GM18517 (cell line): ENCODE data around the gene UPF3A.
"Not testable (repeated sequence)": the region's sequence is repeated elsewhere in the genome, so short reads cannot be mapped to it uniquely, and the experiment has no call there.

Experiments used
- ATAC-seq: cut with Tn5 transposase; IDR thresholded peaks from one replicate; pipeline ENCODE4 v1.9.1; 2021; ENCODE audit warnings: mild to moderate bottlenecking, moderate library complexity; ENCODE audit not compliant: unreplicated experiment

The UPF3A gene, protein sequence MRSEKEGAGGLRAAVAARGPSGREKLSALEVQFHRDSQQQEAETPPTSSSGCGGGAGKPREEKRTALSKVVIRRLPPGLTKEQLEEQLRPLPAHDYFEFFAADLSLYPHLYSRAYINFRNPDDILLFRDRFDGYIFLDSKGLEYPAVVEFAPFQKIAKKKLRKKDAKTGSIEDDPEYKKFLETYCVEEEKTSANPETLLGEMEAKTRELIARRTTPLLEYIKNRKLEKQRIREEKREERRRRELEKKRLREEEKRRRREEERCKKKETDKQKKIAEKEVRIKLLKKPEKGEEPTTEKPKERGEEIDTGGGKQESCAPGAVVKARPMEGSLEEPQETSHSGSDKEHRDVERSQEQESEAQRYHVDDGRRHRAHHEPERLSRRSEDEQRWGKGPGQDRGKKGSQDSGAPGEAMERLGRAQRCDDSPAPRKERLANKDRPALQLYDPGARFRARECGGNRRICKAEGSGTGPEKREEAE

DNA sequence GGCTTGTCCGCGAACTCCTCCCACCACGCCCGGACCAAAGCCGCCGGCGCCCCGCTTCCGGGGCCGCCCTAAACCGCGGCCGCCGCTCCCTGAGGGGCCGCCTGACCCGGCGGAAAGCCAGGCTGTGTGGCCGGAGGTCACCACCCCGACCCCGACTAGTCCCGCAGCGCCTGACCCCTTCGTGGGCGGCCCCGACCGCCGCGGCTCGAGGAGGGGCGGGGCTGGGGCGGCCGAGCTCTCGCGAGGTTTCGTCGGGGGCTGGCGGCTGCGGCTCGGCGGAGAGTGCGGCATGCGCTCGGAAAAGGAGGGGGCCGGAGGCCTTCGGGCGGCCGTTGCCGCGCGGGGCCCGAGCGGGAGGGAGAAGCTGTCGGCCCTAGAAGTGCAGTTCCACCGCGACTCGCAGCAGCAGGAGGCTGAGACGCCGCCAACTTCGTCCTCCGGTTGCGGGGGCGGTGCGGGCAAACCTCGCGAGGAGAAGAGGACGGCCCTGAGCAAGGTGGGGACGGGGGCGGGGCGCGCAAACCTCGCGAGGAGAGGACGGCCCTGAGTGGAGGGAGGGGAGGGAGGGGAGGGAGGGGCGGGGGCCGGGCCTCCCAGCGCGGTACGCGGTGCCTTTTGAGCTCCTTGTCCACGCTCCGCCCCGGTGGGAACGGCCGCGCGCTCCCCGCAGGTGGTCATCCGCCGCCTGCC, at the start of gene UPF3A:
TSS of gene UPF3A (plus strand) at position 251 of the 690 bp plus-strand sequence. CDS start at position 290, 39 bp downstream.
- ATAC-seq: peak; percentile 57

GRCh38 chr13:114231886-114232285, 49.5 kb upstream of the UPF3A start:
- no peak for ATAC-seq

GRCh38 chr13:114234266-114234644, 47.1 kb upstream of the UPF3A start:
- ATAC-seq: no peak

DNA sequence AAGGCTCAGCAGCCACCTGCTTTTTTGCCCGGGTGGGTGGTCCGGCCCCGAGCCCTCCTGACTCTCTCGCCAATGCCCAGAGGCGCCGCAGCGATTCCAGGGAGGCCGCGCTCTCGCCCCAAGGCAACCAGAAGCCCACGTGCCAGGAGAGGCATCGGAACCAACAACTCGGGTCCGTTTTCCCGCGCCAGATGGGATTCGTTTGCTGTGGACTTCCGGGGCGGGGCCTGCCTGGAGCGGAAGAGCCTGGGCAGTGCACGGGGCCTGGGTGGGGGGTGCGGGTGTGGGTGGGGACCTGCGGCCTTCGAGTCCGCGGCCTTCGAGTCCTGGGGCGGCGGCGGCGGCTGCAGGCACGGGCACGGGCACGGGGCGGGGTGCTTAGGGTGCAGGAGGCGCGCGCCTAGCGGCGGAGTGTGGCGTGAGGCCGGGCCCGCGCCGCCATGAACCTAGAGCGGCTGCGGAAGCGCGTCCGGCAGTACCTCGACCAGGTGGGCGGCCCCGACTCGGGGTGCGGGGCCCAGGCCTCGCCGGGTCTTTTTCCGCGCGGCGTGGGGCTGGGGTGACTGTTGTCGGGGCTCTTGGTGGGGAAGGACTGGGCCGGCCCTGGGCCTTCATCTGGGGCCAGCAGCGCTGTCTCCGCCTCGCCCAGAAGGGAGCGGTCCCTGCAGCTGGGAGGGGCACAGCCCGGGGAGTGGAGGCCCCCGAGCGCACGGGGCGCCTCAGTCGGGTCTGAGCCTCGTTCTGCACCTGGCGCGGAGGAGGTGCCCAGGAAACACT, 46.6 kb upstream of the UPF3A start, which contains the start of gene CDC16:
TSS of gene CDC16 (plus strand) at position 253 of the 777 bp plus-strand sequence. CDS start at position 441, 188 bp downstream.
- ATAC-seq: peak; percentile 70

GRCh38 chr13:114235697-114236096, 45.7 kb upstream of the UPF3A start:
- no peak for ATAC-seq

DNA sequence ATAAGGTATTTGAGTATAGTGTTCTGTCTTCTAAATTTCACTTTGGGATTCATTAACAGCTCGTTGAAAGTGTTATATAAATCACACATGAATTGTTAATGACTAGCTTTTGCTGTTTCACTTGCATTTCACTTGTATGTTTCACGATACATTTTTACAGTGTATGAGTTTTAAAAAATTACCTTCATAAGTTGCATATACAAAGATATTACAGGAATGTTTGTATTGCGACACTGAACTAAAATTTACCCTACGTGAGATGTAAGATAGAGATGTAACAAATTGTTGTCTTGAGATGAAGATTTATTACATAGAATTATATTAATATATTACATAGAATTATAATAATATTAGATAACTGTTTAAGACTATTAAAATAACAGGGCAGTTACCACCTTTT, 45.2 kb upstream of the UPF3A start:
- no peak for ATAC-seq

DNA sequence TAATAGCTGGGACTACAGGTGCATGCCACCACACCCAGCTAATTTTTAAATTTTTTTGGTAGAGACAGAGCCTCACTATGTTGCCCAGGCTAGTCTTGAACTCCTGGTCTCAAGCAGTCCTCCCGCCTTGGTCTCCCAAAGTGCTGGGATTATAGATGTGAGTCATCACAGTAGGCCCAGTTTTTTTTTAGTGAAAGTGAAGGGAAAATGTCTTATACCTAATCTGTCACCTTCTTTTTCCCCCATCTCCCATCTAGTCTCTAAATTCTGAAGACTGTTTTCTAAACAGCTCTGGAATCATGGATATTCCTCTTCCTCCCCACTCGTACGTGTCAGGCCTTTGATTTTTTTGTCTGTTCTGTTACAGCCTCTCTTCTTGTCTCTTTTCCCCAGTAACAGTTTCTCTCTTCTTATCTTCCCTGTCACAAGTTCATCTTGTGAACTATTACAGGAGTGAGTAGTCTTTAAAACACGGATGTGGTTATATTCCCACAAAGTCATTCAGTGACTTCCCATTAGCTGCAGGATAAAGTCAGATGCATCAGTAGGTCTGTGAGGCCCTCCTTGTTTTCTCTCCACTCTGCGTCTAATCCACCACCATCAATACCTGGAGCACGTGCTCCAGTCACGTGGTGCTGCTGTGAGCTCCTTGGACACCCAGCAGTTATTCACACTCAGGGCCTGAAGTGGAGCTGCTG, 43.8 kb upstream of the UPF3A start:
- ATAC-seq: no peak

DNA sequence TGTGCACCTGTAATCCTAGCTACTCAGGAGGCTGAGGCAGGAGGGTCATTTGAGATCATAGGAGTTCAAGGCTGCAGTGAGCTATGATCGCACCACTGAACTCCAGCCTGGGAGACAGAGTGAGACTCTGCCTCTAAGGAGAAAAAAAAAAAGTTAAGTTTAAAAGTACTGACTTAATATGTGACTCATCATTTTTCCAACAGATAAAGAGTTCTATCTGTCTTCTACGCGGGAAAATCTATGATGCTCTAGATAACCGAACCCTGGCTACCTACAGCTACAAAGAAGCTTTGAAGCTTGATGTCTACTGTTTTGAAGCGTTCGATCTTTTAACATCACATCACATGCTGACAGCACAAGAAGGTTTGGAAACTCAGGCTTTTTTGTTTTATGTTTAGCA, 39.5 kb upstream of the UPF3A start:
- ATAC-seq: no peak

GRCh38 chr13:114243971-114244370, 37.4 kb upstream of the UPF3A start:
- no peak for ATAC-seq

- no peak for ATAC-seq
Measured at GRCh38 chr13:114244637-114245036, 36.8 kb upstream of the UPF3A start.

DNA sequence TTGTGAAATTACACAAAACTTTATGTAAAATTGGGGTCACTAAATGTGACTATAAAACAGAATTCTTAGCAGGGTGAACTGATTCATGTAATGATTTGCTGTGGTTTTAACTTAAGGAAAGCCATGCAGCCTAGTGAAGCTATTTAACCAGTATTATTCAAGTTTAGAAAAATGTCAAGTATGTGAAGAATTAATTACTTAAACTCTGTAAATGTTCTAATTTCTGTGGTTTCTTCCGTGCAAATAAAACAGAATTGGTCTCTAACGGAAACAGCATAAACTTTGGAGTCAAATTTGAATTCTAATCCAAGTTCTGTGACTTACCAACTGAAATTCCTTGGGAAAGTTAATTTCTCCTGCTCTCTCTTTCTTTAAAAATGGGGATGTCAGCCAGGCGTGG, 33.4 kb upstream of the UPF3A start:
- ATAC-seq: no peak

DNA sequence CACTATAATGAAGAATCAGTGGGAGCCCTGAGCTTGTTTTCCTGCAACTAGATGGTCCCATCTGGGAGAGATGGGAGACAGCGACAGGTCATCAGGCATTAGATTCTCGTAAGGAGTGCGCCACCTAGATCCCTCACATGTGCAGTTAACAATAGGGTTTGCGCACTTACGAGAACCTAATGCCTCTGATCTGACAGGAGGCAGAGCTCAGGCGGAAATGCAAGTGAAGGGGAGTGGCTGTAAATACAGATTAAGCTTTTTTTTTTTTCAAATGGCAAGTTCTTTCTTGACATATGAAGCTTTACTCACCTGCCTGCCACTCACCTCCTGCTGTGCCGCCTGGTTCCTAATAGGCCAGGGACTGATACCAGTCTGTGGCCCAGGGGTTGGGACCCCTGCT, 32.3 kb upstream of the UPF3A start:
- ATAC-seq: no peak

GRCh38 chr13:114251639-114252440, 29.6 kb upstream of the UPF3A start:
- not testable (repeated sequence) for ATAC-seq

GRCh38 chr13:114256547-114256946, 24.9 kb upstream of the UPF3A start:
- ATAC-seq: no peak

DNA sequence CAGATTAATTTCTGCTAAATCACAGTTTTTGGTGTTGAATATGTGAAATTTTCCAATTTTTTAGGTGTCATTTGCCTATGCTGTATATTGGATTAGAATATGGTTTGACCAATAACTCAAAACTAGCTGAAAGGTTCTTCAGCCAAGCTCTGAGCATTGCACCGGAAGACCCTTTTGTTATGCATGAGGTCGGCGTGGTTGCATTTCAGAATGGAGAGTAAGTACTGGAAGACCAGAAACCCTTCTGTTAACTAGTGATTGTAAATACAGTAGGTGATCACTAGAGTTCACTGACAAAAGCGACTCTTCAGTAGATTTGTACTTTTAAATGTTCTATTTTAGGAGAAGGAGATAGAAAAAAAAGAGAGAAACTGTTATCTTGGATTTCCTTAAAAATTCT, 24.4 kb upstream of the UPF3A start:
- ATAC-seq: no peak

DNA sequence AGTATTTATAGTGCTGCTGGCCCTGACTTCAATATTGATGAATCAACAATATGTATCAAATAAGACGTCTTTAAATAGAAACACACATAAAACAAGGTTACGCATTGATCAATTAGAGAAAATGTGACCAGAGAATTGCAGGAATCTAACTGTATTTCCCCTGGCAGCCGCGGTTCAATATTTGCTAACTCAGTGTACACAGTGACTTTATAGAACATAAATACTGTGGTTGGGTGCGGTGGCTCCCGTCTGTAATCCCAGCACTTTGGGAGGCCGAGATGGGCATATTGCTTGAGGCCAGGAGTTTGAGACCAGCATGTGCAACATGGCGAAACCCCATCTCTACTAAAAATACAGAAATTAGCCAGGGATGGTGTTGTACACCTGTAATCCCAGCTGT, 22.8 kb upstream of the UPF3A start:
- no peak for ATAC-seq

- ATAC-seq: no peak
Measured at GRCh38 chr13:114259374-114259773, 22.0 kb upstream of the UPF3A start.

DNA sequence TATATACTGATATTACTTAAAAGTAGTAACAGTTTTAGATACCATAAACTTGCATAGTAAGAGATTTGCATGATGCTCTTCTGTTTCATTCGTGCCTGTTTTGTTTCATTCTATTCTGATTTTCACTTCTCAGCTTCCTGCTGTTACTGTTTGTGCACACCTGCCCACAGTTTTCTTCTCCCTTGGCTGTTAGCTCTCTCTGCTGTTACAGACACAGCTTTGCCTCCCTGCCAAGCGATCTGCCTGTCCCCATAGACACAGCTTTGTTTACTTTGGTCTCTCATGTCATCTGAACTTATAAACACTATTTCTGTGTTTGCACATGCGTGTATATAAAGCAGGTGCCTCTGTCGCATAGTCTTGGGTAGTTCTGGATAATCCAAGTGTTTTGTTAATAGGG, 21.4 kb upstream of the UPF3A start:
- ATAC-seq: peak; percentile 53

DNA sequence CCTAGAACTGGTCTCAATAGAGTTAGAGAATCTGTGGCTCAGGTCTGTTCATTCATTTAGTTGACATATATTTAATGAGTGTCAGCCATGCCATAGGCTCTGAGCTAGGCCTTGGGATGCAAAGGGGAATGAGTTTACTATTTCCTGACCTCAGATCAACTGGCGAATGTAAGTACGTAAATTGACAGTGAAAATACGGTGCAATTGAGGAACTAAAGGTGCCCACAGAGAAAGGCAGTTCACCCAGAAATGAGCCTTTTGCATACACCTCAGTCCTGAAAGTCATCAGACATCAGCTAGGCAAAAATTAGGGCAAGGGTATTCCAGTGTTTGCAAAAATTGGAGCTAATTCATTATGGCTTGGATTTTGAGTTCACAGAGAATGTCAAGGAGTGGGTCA, 20.6 kb upstream of the UPF3A start:
- ATAC-seq: no peak
